Ramos (cell line): ENCODE measurements around the gene DEPDC1.
"Not testable (repeated sequence)": the region's sequence is repeated elsewhere in the genome, so short reads cannot be mapped to it uniquely, and the experiment has no call there.

ENCODE experiments used
- in situ Hi-C: fragments of 300-500 bp; cut with MboI; formaldehyde crosslinking; loops from one replicate; pipeline ENCODE4 v1.14.3; 2022; ENCODE audit warnings: low sequenced_read_pairs; ENCODE audit not compliant: unreplicated experiment

Gene DEPDC1, protein sequence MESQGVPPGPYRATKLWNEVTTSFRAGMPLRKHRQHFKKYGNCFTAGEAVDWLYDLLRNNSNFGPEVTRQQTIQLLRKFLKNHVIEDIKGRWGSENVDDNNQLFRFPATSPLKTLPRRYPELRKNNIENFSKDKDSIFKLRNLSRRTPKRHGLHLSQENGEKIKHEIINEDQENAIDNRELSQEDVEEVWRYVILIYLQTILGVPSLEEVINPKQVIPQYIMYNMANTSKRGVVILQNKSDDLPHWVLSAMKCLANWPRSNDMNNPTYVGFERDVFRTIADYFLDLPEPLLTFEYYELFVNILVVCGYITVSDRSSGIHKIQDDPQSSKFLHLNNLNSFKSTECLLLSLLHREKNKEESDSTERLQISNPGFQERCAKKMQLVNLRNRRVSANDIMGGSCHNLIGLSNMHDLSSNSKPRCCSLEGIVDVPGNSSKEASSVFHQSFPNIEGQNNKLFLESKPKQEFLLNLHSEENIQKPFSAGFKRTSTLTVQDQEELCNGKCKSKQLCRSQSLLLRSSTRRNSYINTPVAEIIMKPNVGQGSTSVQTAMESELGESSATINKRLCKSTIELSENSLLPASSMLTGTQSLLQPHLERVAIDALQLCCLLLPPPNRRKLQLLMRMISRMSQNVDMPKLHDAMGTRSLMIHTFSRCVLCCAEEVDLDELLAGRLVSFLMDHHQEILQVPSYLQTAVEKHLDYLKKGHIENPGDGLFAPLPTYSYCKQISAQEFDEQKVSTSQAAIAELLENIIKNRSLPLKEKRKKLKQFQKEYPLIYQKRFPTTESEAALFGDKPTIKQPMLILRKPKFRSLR

DNA sequence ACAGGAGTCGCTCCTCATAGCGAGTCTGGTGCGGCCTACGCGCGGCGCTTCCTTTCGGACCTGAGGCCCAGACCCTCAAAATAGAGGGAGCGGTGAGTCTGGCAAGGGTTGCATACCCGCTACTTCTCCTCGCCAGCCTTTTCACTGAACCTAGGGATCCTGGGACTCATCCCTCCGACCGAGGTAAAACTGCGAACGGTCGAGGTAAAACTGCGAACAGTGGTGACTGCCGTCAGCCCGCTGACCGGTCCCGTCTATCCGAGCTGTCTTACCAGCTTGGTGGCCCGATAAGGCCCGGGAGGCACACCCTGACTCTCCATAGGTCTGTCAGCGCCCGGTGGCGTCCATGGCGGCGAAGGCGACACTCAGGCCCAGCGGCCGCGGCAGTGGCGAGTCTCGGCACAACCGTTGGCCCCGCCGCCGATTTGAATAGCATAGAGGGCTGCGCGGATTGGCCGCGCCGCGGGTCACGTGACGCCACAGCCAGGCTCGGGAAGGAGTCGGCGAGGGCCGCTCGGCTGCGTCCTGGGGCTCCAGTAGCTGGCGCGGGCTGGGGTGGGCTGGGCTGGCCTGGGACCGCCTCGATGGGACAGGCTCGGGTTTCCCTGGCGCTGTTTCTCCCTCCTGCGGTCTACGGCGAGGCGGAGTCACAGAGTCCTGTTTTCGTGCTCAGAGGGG lies at the start of gene DEPDC1:
Gene DEPDC1 (minus strand): TSS at position 403 of the 678 bp plus-strand sequence. CDS start 83 bp downstream, at position 320.
- in situ Hi-C loops, result no loop called here

GRCh38 chr1:68544651-68545050 lies 47.8 kb upstream of the DEPDC1 start:
- in situ Hi-C loops, result no loop called here

DNA sequence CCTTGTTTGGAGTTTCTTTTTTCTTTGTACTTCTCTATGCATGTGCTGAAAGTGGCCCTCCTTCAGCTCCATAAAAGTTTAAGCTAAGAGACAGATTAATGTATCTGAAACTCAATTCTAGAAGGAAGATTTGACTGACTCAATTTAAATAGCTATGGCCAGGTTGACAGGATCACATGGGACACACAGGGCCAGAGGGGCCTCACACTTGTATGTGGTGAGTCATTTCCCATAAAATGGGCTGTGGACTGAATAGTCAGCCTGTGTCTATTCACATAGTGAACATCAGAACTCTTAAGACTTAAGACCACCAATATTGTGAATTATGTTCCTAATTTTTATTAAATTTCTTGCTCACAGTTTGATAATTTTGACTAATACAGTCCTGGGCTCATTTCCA lies 45.7 kb upstream of the DEPDC1 start:
- in situ Hi-C loops, result no loop called here

DNA sequence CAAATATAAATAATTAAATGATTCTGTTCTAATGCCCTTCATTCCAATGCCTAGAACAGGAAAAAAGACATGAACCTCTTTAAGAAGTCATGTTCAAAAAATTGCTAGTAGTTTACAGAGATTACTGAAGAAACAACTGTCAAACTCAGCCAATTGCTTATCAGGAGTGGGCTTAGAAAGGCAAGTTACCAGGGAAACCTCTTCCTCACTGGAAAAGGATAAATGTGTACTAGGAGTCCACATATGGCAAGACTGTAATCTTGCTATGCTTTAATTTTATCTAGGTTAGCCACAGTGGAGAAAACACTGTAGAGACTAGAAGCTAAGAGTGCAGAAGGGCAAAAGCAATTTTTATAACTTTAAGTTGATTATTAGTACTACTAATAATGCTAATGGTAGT lies 42.1 kb upstream of the DEPDC1 start:
- in situ Hi-C loops, result no loop called here

DNA sequence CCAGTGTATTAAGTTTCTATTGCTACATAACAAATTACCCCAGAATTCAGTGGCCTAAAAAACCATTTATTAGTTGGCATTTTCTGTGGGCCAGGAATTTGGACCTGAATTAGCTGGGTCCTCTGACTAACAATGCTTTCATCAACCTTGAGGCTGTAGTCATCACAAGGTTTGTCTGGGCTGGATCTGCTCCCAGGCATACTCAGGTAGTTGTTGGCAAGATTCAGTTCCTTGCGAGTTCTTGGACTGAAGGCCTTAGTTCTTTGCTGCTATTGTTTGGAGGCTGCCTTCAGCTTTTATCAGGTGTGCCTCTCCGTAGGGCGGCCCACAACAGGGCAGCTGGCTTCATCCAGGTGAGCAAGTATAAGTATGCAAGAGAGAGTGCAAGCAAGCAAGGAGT lies 31.4 kb upstream of the DEPDC1 start:
- in situ Hi-C loops, result no loop called here

- in situ Hi-C loops, result no loop called here
These were observed 28.9 kb upstream of the DEPDC1 start for GRCh38 chr1:68525781-68526180.

- in situ Hi-C loops, result no loop called here
These were observed 24.4 kb upstream of the DEPDC1 start for GRCh38 chr1:68521286-68521685.

DNA sequence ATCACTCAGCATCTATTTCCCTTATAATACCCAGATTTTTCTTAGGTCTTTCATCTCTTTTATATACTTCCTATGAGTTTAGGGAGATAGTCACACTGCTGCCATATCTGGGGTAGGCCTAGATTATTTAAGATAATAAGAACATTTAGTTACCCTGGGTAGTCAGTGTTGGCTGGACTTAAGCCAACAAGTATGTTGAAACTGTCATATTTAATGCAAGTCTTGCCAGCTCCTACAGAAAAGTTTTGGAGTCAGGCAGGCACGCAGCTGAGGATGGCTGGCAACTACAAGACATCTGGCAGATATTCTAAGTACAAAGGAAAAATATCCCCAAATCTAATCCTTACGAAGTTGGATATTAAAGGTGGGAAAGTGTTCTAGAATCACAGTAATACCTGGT lies 19.2 kb upstream of the DEPDC1 start:
- in situ Hi-C loops, result no loop called here

GRCh38 chr1:68511254-68511653 lies 14.4 kb upstream of the DEPDC1 start:
- in situ Hi-C loops, result no loop called here

DNA sequence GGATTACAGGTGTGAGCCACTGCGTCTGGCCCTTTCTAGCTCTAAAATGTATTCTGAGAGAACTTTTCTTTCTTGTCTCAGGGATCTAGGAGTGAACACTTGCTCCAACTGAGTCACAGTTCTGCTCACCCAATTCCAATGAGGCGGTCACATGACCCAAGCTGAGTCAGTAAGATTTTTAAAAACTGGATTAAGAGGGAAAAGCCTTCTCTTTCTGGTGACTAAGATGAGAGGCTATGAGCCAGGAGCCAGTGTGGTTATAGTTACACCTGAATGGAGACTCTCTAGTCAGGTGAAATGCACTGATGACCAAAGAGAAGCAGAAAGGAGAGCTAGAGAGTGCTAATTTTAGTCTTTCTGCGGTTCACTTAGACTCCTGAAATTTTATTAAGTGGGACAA lies 9.5 kb upstream of the DEPDC1 start:
- in situ Hi-C loops, result no loop called here

DNA sequence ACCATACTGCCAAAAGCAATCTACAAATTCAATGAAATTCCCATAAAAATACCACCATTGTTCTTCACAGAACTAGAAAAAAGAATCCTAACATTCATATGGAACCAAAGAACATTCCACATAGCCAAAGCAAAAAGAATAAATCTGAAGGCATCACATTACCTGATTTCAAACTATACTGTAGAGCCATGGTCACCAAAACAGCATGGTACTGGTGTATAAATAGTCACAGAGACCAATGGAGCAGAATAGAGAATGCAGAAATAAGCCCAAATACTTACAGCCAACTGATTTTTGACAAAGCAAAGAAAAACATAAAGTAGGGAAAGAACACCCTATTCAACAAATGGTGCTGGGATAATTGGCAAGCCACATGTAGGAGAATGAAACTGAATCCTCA lies 6.2 kb upstream of the DEPDC1 start:
- in situ Hi-C loops, result no loop called here

DNA sequence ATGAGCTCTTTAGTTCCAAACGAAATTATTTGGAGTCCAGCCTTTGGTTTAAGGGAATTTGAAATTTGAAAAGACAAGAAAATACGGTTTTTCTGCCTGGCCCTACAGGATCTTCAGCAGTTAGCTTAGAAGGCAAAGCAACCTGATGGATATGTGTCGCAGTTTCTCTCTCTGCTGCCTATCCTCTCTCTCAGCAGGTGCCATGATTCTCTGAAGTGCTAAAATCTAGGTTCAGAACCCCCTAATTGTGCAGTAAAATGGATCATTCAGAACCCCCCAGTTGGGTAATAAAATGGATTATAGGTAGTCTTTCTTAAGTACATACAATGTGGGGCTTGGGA lies 446 bp upstream of the DEPDC1 start:
- in situ Hi-C loops, result no loop called here

DNA sequence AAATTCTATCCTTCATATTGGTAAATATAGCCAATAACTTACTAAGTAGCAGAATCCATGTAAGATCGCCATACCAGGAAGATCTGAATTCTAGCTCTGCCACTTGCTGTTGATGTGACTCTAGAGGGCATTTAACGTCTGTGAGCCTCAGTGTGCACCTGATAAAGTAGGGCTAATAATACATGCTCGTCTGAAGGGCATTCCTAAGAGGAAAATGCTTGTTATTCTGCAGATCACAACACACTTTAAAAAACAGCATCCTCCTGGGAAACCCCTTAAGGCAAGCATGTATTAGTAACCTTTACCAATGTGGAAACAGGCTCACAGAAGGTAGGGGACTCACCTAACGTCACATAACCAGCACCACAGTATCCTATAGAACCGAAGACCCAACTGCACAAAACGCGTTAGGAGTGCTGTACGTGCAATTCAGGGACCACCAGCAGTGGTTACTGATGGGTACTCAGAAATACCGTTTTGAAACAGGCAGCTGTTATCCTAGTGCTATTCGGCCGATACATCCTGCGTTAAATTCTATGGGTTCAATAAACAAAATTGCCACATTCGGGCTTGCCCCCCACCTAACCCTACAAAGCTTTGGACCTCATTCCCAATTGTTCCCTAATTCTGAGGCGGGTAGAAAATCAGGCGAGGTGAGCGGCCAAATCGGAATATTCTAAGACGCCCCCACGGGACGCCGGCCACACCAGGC lies 758 bp downstream of the DEPDC1 start:
- in situ Hi-C loops, result no loop called here

DNA sequence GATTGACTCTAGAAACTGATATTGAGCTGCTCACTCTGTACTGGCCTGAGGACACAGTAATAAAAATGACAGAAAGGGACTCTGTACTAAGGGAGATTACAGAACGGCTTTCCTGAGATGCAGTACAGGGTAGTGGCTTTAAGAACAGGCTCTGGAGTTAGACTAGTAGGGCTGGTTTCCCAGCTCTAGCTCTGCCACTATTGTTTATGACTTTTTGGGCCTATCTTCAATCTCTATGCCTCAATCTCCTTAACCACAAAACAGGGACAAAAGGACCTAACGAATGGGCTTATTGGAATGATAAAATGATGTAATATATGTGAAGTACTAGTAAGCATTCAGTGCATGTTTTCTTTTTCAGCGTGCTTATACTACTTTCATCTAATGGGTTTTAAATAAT lies 1.4 kb downstream of the DEPDC1 start:
- in situ Hi-C loops, result no loop called here

- in situ Hi-C loops, result no loop called here
These were observed 3.7 kb downstream of the DEPDC1 start for GRCh38 chr1:68493193-68493592.

DNA sequence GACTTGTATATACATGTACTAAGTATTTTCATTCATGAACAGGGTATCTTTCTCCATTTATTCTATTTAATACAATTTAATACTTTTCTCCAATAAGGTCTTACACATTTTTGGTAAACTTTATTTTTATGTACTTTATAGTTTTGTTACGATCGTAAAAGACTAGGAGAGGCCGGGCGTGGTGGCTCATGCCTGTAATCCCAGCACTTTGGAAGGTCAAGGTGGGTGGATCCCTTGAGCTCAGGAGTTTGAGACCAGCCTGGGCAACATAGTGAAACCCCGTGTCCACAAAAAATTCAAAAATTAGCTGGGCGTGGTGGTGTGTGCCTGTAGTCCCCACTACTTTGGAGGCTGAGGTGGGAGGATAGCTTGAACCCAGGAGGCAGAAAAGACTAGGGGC lies 4.6 kb downstream of the DEPDC1 start:
- in situ Hi-C loops, result not testable (repeated sequence)

- in situ Hi-C loops, result no loop called here
These were observed 6.7 kb downstream of the DEPDC1 start for GRCh38 chr1:68490046-68490651.

GRCh38 chr1:68485431-68486022 lies 11.4 kb downstream of the DEPDC1 start:
- in situ Hi-C loops, result no loop called here

DNA sequence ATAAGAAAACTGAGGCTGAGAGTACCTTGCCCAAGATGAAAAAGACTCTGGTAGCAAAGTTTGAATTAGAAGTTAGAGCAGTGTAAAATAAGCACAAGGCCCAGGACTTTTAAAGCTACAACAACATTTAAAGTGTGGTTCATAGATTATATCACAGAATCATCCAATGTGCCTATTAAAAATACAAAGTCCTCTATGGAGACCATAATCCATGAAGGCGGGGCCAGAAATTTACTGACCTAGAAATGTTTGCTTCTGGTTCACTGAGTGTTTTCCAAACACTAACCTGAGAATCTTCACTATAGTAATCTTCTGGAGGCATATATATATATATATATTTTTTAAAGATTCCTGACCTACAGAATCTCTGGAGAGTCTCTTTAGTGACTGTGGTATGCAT lies 12.3 kb downstream of the DEPDC1 start:
- in situ Hi-C loops, result no loop called here

GRCh38 chr1:68481041-68481440 lies 15.8 kb downstream of the DEPDC1 start:
- in situ Hi-C loops, result no loop called here
